Mononuclear cell (primary cell): Measurements from ENCODE around the gene LHX6. TPM values are rescaled to one million over a fixed set of nuclear protein-coding genes. Genes with fewer than 3 reads are reported as not detected.

Experiments
- H3K27me3 ChIP-seq: 2 replicates; pipeline ENCODE4 v1.6.0; 2011; ENCODE audit warnings: low read length, control low read depth; ENCODE audit not compliant: insufficient read depth
- H3K4me1 ChIP-seq: 2 replicates; pipeline ENCODE4 v1.5.1; 2011; ENCODE audit warnings: mild to moderate bottlenecking, low read length, control low read depth; ENCODE audit not compliant: insufficient read depth
- H3K4me3 ChIP-seq: 2 replicates; pipeline ENCODE4 v1.5.1; 2011; ENCODE audit warnings: mild to moderate bottlenecking, low read length, moderate library complexity
- H3K9me3 ChIP-seq: 2 replicates; pipeline ENCODE4 v1.5.1; 2011; ENCODE audit warnings: low read depth, mild to moderate bottlenecking, control low read depth, low read length
- total RNA-seq: library from RNA; depleted of rRNA; stranded (reverse); fragments of >200 nt; gene quantifications from one replicate; pipeline ENCODE4 v1.2.3, GENCODE V29; 2012

The LHX6 gene
- total RNA-seq, 1 donor = under 0.01 TPM

DNA sequence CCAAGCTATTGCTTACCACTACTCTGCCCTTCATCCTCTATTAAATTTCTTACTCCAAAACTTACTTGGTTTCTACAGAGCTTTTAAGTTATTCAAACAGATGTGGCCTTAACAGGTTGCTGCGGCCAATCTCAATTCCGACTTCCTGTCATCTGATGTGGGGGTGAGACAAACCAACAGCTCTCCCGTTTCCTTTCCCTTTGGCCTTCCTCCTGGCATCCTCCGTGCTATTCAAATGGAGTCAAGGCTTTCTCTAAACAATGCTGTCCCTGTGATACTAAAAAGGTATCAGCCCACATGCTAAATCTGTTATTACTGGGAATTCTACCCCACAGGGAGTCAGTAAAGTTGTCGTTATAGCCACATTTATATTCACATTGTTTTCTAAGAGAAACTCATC, 24.0 kb upstream of the LHX6 start:
- H3K4me1 ChIP-seq = no peaks in the 10 kb centered on the region
- no peaks in the 10 kb centered on the region for H3K9me3 ChIP-seq

GRCh38 chr9:122251351-122251750, 22.6 kb upstream of the LHX6 start:
- H3K9me3 ChIP-seq = no peaks in the 10 kb centered on the region
- H3K4me1 ChIP-seq = no peaks in the 10 kb centered on the region
- H3K27me3 ChIP-seq = no peaks in the 10 kb centered on the region
- no peak overlapping the region for H3K4me3 ChIP-seq

More for the DNA sequence above, 24.0 kb upstream of the LHX6 start:
- Histone ChIP-seq H3K27me3 (no peaks in the 10 kb centered on the region), H3K4me3 (no peak overlapping the region)

DNA sequence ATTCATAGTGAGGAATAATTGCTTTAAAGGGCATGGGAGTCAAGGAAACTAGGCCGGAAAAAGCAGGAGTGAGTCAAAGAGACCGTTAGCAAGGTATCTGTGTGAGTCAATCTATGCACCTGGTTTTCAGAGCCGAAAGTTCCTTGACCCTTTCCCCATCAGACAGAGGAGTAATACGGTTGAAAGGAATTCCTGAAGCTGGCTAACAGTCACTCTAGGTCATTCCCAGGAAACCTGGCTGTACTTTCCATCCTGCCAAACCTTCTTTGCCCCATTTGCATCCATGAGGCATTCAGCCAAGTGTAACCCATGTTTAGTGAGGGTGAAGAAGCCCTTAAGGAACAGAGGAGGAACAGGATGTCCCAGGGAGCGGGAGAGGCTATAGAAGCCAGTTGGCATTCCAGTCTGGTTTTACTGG, 19.7 kb upstream of the LHX6 start:
- no peaks in the 10 kb centered on the region for H3K9me3 ChIP-seq
- no peak overlapping the region for H3K4me3 ChIP-seq
- no peaks in the 10 kb centered on the region for H3K27me3 ChIP-seq
- H3K4me1 ChIP-seq = no peaks in the 10 kb centered on the region

DNA sequence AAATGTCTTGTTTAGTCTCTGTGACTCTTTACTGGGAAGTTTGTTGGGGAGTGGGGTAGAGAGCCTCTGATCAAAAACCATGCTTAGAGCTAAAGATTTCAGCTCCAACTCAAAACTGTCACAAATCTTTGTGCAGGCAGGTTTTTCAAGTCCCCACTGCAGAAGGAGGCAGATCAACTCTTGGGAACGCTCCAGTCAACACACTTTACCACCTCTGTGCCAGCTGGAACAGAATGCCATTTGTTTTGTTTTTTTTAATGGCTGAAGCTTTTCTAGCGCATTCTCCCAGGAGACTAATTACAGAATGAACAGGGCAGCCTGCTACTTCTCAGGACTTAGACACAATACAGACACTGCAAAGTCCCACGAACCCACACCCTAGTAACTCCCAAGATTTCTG, 17.9 kb upstream of the LHX6 start:
- Histone ChIP-seq H3K4me1 (no peaks in the 10 kb centered on the region), H3K9me3 (no peaks in the 10 kb centered on the region), H3K27me3 (no peaks in the 10 kb centered on the region), H3K4me3 (no peak overlapping the region)

DNA sequence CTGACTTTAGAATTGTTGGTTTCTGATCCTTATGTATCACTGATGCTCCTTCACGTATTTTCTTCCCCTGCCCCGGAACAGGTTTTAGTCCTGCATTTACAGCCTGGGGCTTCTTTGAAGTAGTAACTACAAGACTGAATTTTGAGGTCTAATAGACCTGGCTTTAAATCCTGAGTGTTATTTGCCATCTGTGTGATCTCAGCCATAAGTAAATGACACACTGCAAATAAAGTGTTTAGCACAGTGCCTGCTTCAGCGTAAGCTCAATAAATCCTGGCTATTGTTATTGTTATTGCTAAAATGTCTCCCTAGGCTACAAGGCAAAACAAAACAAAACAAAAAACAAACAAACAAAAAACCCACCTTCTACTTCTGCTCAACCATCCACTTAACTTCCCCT, 15.6 kb upstream of the LHX6 start:
- Histone ChIP-seq H3K4me1 (no peaks in the 10 kb centered on the region), H3K4me3 (no peak overlapping the region), H3K9me3 (no peaks in the 10 kb centered on the region), H3K27me3 (no peaks in the 10 kb centered on the region)

GRCh38 chr9:122239722-122240121, 11.0 kb upstream of the LHX6 start:
- Histone ChIP-seq H3K27me3 (no peaks in the 10 kb centered on the region), H3K4me1 (no peaks in the 10 kb centered on the region), H3K4me3 (no peak overlapping the region), H3K9me3 (no peaks in the 10 kb centered on the region)

- Histone ChIP-seq H3K27me3 (peaks cover 2% of the 10 kb centered on the region), H3K4me1 (no peaks in the 10 kb centered on the region), H3K4me3 (no peak overlapping the region), H3K9me3 (no peaks in the 10 kb centered on the region)
Observed at GRCh38 chr9:122236681-122237080, 7.9 kb upstream of the LHX6 start.

DNA sequence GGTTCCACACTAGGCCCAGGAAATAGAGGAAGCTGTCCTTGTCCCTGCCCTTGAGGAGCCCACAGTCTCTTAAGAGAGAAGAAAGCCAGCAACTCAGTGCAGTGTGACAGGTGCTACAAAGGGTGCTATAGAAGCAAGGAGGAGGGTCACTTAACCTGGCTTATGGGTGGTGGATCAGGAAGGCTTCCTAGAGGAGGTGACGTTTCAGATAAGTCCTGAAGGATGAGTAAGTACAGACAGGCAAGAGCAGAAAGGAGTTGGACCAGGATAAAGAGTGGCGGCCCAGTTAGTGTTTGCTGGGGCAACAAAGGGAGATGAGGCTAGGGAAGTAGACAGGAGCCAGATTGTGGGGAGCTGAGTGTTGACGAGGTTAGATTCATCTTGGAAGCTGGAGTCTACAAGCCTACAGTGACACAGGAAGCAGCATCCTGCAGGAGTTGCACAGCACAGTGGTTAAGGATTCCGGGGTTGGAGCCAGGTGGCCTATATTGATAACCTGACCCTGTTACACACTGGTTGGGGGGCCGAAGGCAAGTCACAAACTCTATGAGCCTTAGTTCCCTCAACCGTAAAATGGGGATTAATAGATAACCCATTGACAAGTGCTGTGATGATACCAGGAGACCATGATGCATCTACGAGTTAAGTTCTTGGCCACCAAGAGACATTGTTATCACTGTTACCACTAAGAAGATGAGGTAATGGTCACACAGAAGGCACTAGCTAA, 5.4 kb upstream of the LHX6 start:
- no peaks in the 10 kb centered on the region for H3K4me1 ChIP-seq
- H3K27me3 ChIP-seq = peaks cover 27% of the 10 kb centered on the region
- H3K4me3 ChIP-seq = no peak overlapping the region
- no peaks in the 10 kb centered on the region for H3K9me3 ChIP-seq

GRCh38 chr9:122232796-122233306, 4.1 kb upstream of the LHX6 start:
- peaks cover 29% of the 10 kb centered on the region for H3K27me3 ChIP-seq
- H3K4me3 ChIP-seq = no peak overlapping the region
- no peaks in the 10 kb centered on the region for H3K9me3 ChIP-seq
- no peaks in the 10 kb centered on the region for H3K4me1 ChIP-seq

DNA sequence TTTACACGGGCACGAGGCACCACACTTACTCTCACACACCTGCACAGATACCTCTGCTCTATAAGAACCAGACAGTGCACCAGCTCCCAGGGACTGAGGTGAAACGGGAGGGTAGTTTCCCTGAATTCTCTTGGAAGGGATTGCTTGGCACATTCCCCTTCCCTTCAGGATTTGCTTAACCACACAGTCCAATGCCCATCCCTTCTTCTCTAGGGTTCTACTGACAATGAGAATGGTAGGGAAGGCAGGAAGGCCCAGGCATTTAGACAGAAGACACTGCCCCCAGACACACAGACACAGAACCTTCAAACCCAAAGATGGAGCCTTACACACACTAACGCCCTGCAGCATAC, 704 bp upstream of the LHX6 start:
- Histone ChIP-seq H3K9me3 (no peaks in the 10 kb centered on the region), H3K27me3 (peaks cover 36% of the 10 kb centered on the region), H3K4me1 (no peaks in the 10 kb centered on the region), H3K4me3 (no peak overlapping the region)

- Histone ChIP-seq H3K9me3 (no peaks in the 10 kb centered on the region), H3K4me1 (no peaks in the 10 kb centered on the region), H3K4me3 (no peak overlapping the region), H3K27me3 (peaks cover 36% of the 10 kb centered on the region)
Observed at GRCh38 chr9:122228191-122228567, 578 bp downstream of the LHX6 start.

DNA sequence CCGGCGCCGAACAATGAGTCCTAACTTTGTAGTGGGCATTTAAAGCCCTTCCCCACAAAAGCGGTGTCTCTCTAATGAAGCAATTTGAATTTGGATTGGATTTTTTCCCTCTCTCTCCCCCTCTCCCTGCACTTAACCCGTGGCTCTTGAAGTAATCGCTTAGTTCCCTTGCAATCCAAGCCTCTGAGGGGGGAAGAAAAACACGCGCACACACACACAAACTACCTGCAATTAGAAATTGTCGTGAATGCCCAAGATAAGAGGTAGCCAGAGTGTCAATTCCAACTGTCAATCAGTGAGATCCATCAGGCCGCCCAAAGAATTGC, 1.2 kb downstream of the LHX6 start:
- no peaks in the 10 kb centered on the region for H3K4me1 ChIP-seq
- peaks cover 38% of the 10 kb centered on the region for H3K27me3 ChIP-seq
- no peaks in the 10 kb centered on the region for H3K9me3 ChIP-seq
- no peak overlapping the region for H3K4me3 ChIP-seq

GRCh38 chr9:122226758-122227574, 1.8 kb downstream of the LHX6 start:
- H3K9me3 ChIP-seq = no peaks in the 10 kb centered on the region
- no peak overlapping the region for H3K4me3 ChIP-seq
- peaks cover 44% of the 10 kb centered on the region for H3K27me3 ChIP-seq
- no peaks in the 10 kb centered on the region for H3K4me1 ChIP-seq

DNA sequence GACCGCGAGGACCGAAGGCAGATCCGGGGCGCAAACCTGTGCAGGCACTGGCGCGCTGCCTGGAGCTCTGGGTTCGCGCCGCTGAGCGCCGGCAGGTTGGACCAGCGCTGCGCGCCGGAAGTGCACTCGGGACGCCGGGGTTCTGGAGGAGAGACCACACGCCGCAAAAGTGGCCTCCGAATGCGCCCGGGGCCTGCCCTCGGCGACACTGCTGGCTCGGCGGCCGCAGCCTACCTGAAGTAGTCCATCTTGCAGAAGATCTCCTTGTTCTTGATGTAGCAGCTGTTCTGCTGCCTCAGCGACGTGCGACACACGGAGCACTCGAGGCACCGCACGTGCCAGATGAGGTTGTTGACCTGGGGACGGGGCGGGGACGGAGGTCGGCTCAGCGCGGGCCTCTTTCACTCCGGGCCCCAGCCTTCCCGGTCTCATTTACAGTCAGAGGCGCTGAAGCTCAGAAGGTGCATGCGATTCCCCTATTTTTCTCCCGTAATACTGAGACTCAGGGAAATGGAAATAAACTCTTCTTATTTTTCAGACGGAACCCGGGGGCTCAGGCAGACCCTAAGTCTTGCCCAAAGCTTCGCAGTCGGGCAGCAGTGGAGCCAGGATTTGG, 2.5 kb downstream of the LHX6 start:
- H3K27me3 ChIP-seq = peaks cover 45% of the 10 kb centered on the region
- no peaks in the 10 kb centered on the region for H3K4me1 ChIP-seq
- no peak overlapping the region for H3K4me3 ChIP-seq
- no peaks in the 10 kb centered on the region for H3K9me3 ChIP-seq

- no peaks in the 10 kb centered on the region for H3K4me1 ChIP-seq
- peaks cover 45% of the 10 kb centered on the region for H3K27me3 ChIP-seq
Observed at GRCh38 chr9:122225312-122226141, 3.2 kb downstream of the LHX6 start.

More at GRCh38 chr9:122225312-122226141, 3.2 kb downstream of the LHX6 start:
- Histone ChIP-seq H3K9me3 (no peaks in the 10 kb centered on the region), H3K4me3 (no peak overlapping the region)
